ENCODE measurements around the gene CCDC149.
"Not testable (repeated sequence)": the region's sequence is repeated elsewhere in the genome, so short reads cannot be mapped to it uniquely, and the experiment has no call there.

CCDC149 gene

GRCh38 chr4:24917076-24917856, 4.4 kb upstream of the CCDC149 start:
- no peak for DNase-seq (ENCODE audit: low read depth, low spot score)

GRCh38 chr4:24915121-24915922, 2.5 kb upstream of the CCDC149 start:
- no peak for DNase-seq (ENCODE audit: low read depth, low spot score)

- no peak for DNase-seq (ENCODE audit: low read depth, low spot score)
Measured at GRCh38 chr4:24914460-24914859, 1.6 kb upstream of the CCDC149 start.

GRCh38 chr4:24913119-24913485, 260 bp upstream of the CCDC149 start:
- DNase-seq (ENCODE audit: low read depth, low spot score), result no peak

GRCh38 chr4:24910499-24910898, 2.3 kb downstream of the CCDC149 start:
- DNase-seq (ENCODE audit: low read depth, low spot score), result no peak

- not testable (repeated sequence) for DNase-seq (ENCODE audit: low read depth, low spot score)
Measured at GRCh38 chr4:24909606-24910005, 3.2 kb downstream of the CCDC149 start.

GRCh38 chr4:24897639-24898038, 15.2 kb downstream of the CCDC149 start:
- DNase-seq (ENCODE audit: low read depth, low spot score), result no peak

GRCh38 chr4:24896977-24897376, 15.9 kb downstream of the CCDC149 start:
- DNase-seq (ENCODE audit: low read depth, low spot score), result no peak

- DNase-seq (ENCODE audit: low read depth, low spot score), result no peak
Measured at GRCh38 chr4:24896056-24896455, 16.8 kb downstream of the CCDC149 start.

GRCh38 chr4:24895461-24895860, 17.4 kb downstream of the CCDC149 start:
- no peak for DNase-seq (ENCODE audit: low read depth, low spot score)

- DNase-seq (ENCODE audit: low read depth, low spot score), result no peak
Measured at GRCh38 chr4:24894846-24895245, 18.0 kb downstream of the CCDC149 start.

- DNase-seq (ENCODE audit: low read depth, low spot score), result no peak
Measured at GRCh38 chr4:24894243-24894642, 18.6 kb downstream of the CCDC149 start.

GRCh38 chr4:24892778-24893177, 20.1 kb downstream of the CCDC149 start:
- no peak for DNase-seq (ENCODE audit: low read depth, low spot score)

GRCh38 chr4:24892278-24892677, 20.6 kb downstream of the CCDC149 start:
- no peak for DNase-seq (ENCODE audit: low read depth, low spot score)

- DNase-seq (ENCODE audit: low read depth, low spot score), result no peak
Measured at GRCh38 chr4:24890561-24891126, 22.2 kb downstream of the CCDC149 start.

GRCh38 chr4:24889991-24890390, 22.9 kb downstream of the CCDC149 start:
- no peak for DNase-seq (ENCODE audit: low read depth, low spot score)

- DNase-seq (ENCODE audit: low read depth, low spot score), result no peak
Measured at GRCh38 chr4:24888475-24889344, 24.1 kb downstream of the CCDC149 start.

- DNase-seq (ENCODE audit: low read depth, low spot score), result no peak
Measured at GRCh38 chr4:24887881-24888430, 24.9 kb downstream of the CCDC149 start.

- DNase-seq (ENCODE audit: low read depth, low spot score), result no peak
Measured at GRCh38 chr4:24886596-24886995, 26.2 kb downstream of the CCDC149 start.

GRCh38 chr4:24885342-24885741, 27.5 kb downstream of the CCDC149 start:
- DNase-seq (ENCODE audit: low read depth, low spot score), result peak; percentile 18

- no peak for DNase-seq (ENCODE audit: low read depth, low spot score)
Measured at GRCh38 chr4:24884902-24885301, 27.9 kb downstream of the CCDC149 start.

Measured in astrocyte of the hippocampus (primary cell).